Inferior parietal cortex (tissue), 1 donor: ENCODE measurements around the gene TDRD12.
"Not testable (repeated sequence)": the region's sequence is repeated elsewhere in the genome, so short reads cannot be mapped to it uniquely, and the experiment has no call there.

Experiments
- DNase-seq: peaks from one replicate; pipeline ENCODE4 v3.0.0-alpha.2; 2016; ENCODE audit errors: extremely low spot score

Gene TDRD12

GRCh38 chr19:32830231-32831014, 110.9 kb downstream of the TDRD12 start:
- no peak for DNase-seq

GRCh38 chr19:32831611-32832010, 112.0 kb downstream of the TDRD12 start:
- DNase-seq = no peak

GRCh38 chr19:32832094-32832493, 112.5 kb downstream of the TDRD12 start:
- DNase-seq = not testable (repeated sequence)

GRCh38 chr19:32832825-32833224, 113.3 kb downstream of the TDRD12 start:
- DNase-seq = not testable (repeated sequence)

- DNase-seq = not testable (repeated sequence)
These were observed 113.8 kb downstream of the TDRD12 start for GRCh38 chr19:32833388-32833787.

- no peak for DNase-seq
These were observed 118.0 kb downstream of the TDRD12 start for GRCh38 chr19:32837531-32837930.

GRCh38 chr19:32842061-32842460, 122.5 kb downstream of the TDRD12 start:
- DNase-seq = no peak

GRCh38 chr19:32843716-32844245, 124.2 kb downstream of the TDRD12 start:
- DNase-seq = no peak

- not testable (repeated sequence) for DNase-seq
These were observed 128.5 kb downstream of the TDRD12 start for GRCh38 chr19:32848035-32848434.

- DNase-seq = no peak
These were observed 132.6 kb downstream of the TDRD12 start for GRCh38 chr19:32852216-32852615.

- not testable (repeated sequence) for DNase-seq
These were observed 137.3 kb downstream of the TDRD12 start for GRCh38 chr19:32856818-32857217.

- no peak for DNase-seq
These were observed 138.0 kb downstream of the TDRD12 start for GRCh38 chr19:32857584-32857983.

- no peak for DNase-seq
These were observed 138.6 kb downstream of the TDRD12 start for GRCh38 chr19:32858155-32858554.

- no peak for DNase-seq
These were observed 139.0 kb downstream of the TDRD12 start for GRCh38 chr19:32858559-32858958.

GRCh38 chr19:32859591-32859990, 140.0 kb downstream of the TDRD12 start:
- DNase-seq = no peak

GRCh38 chr19:32861596-32861995, 142.0 kb downstream of the TDRD12 start:
- no peak for DNase-seq

GRCh38 chr19:32862173-32862572, 142.6 kb downstream of the TDRD12 start:
- no peak for DNase-seq

- DNase-seq = no peak
These were observed 143.2 kb downstream of the TDRD12 start for GRCh38 chr19:32862741-32863140.

GRCh38 chr19:32863301-32863700, 143.7 kb downstream of the TDRD12 start:
- no peak for DNase-seq

- DNase-seq = no peak
These were observed 144.3 kb downstream of the TDRD12 start for GRCh38 chr19:32863841-32864240.

GRCh38 chr19:32864318-32865007, 144.9 kb downstream of the TDRD12 start:
- DNase-seq = no peak

- DNase-seq = no peak
These were observed 145.8 kb downstream of the TDRD12 start for GRCh38 chr19:32865326-32865725.

- DNase-seq = no peak
These were observed 146.5 kb downstream of the TDRD12 start for GRCh38 chr19:32866061-32866460.
